ENCODE data around the gene MED13L.

GRCh38 chr12:116242740-116243139 lies 34.8 kb downstream of the MED13L start:
- TF ChIP-seq CREM (CRISPR knock-in tag; IDR thresholded peaks at IDR 0.05): no peak
- TF ChIP-seq ZNF232 (CRISPR knock-in tag; IDR thresholded peaks at IDR 0.05): no peak

All from WTC11 (cell line).